ENCODE measurements around the gene CREB3L4.

GRCh38 chr1:153967107-153967999 is at the start of gene CREB3L4:
- peak in 3 of 6 experiments; percentile 16 to 33 (median 30) for TF ChIP-seq CTCF (IDR thresholded peaks at IDR 0.05)
- TF ChIP-seq POLR2A (IDR thresholded peaks at IDR 0.05): peak; percentile 86 to 96

Measured in thyroid gland (tissue), 4 donors.